ENCODE measurements around the gene IL15RA. TPM values are rescaled to one million over a fixed set of nuclear protein-coding genes. Genes with fewer than 3 reads are reported as not detected.

IL15RA gene
- total and polyA plus RNA-seq, 2 of the 8 experiments (the other 6 are each of a cell fraction or from before 2014, with no cell fraction given): 1.3 to 1.4 TPM

GRCh38 chr10:5968037-5968680, 9.2 kb downstream of the IL15RA start (continued):
- TF ChIP-seq, protein P1, sequence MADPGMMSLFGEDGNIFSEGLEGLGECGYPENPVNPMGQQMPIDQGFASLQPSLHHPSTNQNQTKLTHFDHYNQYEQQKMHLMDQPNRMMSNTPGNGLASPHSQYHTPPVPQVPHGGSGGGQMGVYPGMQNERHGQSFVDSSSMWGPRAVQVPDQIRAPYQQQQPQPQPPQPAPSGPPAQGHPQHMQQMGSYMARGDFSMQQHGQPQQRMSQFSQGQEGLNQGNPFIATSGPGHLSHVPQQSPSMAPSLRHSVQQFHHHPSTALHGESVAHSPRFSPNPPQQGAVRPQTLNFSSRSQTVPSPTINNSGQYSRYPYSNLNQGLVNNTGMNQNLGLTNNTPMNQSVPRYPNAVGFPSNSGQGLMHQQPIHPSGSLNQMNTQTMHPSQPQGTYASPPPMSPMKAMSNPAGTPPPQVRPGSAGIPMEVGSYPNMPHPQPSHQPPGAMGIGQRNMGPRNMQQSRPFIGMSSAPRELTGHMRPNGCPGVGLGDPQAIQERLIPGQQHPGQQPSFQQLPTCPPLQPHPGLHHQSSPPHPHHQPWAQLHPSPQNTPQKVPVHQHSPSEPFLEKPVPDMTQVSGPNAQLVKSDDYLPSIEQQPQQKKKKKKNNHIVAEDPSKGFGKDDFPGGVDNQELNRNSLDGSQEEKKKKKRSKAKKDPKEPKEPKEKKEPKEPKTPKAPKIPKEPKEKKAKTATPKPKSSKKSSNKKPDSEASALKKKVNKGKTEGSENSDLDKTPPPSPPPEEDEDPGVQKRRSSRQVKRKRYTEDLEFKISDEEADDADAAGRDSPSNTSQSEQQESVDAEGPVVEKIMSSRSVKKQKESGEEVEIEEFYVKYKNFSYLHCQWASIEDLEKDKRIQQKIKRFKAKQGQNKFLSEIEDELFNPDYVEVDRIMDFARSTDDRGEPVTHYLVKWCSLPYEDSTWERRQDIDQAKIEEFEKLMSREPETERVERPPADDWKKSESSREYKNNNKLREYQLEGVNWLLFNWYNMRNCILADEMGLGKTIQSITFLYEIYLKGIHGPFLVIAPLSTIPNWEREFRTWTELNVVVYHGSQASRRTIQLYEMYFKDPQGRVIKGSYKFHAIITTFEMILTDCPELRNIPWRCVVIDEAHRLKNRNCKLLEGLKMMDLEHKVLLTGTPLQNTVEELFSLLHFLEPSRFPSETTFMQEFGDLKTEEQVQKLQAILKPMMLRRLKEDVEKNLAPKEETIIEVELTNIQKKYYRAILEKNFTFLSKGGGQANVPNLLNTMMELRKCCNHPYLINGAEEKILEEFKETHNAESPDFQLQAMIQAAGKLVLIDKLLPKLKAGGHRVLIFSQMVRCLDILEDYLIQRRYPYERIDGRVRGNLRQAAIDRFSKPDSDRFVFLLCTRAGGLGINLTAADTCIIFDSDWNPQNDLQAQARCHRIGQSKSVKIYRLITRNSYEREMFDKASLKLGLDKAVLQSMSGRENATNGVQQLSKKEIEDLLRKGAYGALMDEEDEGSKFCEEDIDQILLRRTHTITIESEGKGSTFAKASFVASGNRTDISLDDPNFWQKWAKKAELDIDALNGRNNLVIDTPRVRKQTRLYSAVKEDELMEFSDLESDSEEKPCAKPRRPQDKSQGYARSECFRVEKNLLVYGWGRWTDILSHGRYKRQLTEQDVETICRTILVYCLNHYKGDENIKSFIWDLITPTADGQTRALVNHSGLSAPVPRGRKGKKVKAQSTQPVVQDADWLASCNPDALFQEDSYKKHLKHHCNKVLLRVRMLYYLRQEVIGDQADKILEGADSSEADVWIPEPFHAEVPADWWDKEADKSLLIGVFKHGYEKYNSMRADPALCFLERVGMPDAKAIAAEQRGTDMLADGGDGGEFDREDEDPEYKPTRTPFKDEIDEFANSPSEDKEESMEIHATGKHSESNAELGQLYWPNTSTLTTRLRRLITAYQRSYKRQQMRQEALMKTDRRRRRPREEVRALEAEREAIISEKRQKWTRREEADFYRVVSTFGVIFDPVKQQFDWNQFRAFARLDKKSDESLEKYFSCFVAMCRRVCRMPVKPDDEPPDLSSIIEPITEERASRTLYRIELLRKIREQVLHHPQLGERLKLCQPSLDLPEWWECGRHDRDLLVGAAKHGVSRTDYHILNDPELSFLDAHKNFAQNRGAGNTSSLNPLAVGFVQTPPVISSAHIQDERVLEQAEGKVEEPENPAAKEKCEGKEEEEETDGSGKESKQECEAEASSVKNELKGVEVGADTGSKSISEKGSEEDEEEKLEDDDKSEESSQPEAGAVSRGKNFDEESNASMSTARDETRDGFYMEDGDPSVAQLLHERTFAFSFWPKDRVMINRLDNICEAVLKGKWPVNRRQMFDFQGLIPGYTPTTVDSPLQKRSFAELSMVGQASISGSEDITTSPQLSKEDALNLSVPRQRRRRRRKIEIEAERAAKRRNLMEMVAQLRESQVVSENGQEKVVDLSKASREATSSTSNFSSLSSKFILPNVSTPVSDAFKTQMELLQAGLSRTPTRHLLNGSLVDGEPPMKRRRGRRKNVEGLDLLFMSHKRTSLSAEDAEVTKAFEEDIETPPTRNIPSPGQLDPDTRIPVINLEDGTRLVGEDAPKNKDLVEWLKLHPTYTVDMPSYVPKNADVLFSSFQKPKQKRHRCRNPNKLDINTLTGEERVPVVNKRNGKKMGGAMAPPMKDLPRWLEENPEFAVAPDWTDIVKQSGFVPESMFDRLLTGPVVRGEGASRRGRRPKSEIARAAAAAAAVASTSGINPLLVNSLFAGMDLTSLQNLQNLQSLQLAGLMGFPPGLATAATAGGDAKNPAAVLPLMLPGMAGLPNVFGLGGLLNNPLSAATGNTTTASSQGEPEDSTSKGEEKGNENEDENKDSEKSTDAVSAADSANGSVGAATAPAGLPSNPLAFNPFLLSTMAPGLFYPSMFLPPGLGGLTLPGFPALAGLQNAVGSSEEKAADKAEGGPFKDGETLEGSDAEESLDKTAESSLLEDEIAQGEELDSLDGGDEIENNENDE (IDR thresholded peaks at IDR 0.05; ENCODE audit: insufficient replicate concordance, low read length): no peak
- TF ChIP-seq TCF12 (IDR thresholded peaks at IDR 0.05; ENCODE audit: low read depth, low read length) (no peak), BACH1 (IDR thresholded peaks at IDR 0.05; ENCODE audit: low read length) (no peak), MAFK (IDR thresholded peaks at IDR 0.05; ENCODE audit: low read depth, low read length) (no peak), ASH2L (IDR thresholded peaks at IDR 0.05; ENCODE audit: low read length) (no peak), SRF (IDR thresholded peaks at IDR 0.05; ENCODE audit: low read depth, low read length) (no peak), HDAC6 (IDR thresholded peaks at IDR 0.05; ENCODE audit: low read depth, low read length) (no peak), POU5F1 (IDR thresholded peaks at IDR 0.05; ENCODE audit: low read depth, low read length) (no peak)
